ENCODE measurements around the gene SLC22A23. TPM values are rescaled to one million over a fixed set of nuclear protein-coding genes. Genes with fewer than 3 reads are reported as not detected.

Gene SLC22A23
- total and polyA plus RNA-seq, 2 experiments from 2014 or later, result 6.1 to 38.3 TPM

DNA sequence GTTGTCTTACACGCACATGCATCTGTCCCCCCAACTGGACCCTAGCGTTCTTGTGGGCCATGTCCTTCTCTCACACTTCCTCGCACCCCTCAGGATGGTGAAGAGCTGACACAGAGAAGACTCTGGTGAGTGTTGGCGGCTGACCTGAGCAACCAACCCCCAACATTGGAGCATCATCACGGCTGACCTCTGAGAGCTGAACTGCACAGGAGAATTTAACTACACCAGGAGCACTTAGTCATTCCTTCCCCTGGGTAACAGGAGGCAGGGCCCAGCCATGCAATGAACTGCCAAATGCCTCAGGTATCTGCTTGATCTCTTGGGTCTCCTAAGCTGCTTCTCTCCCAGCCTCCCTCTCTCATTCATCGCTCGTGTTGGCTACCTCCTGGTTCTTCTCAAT lies 109.6 kb downstream of the SLC22A23 start:
- Histone ChIP-seq H3K4me1 (ENCODE audit: insufficient read depth) (peaks cover 47% of the 10 kb centered on the region), H3K27me3 (ENCODE audit: insufficient read depth) (no peaks in the 10 kb centered on the region), H4K20me1 (replicated peaks; ENCODE audit: insufficient read depth) (peaks cover 5% of the 10 kb centered on the region; the same call in 1 of the 2 replicates), H3K36me3 (ENCODE audit: insufficient read depth) (no peaks in the 10 kb centered on the region), H3F3A (replicated peaks; ENCODE audit: low read depth) (no peaks in the 10 kb centered on the region), H3K9me2 (ENCODE audit: insufficient read depth) (no peaks in the 10 kb centered on the region), H3K4me3 (no peak overlapping the region), H3K79me2 (replicated peaks; ENCODE audit: insufficient read depth) (peaks cover 57% of the 10 kb centered on the region), H3K4me2 (no peak overlapping the region), H3K27ac (ENCODE audit: low read depth) (no peak overlapping the region), H2AFZ (no peak overlapping the region)
- TF ChIP-seq, protein P1, sequence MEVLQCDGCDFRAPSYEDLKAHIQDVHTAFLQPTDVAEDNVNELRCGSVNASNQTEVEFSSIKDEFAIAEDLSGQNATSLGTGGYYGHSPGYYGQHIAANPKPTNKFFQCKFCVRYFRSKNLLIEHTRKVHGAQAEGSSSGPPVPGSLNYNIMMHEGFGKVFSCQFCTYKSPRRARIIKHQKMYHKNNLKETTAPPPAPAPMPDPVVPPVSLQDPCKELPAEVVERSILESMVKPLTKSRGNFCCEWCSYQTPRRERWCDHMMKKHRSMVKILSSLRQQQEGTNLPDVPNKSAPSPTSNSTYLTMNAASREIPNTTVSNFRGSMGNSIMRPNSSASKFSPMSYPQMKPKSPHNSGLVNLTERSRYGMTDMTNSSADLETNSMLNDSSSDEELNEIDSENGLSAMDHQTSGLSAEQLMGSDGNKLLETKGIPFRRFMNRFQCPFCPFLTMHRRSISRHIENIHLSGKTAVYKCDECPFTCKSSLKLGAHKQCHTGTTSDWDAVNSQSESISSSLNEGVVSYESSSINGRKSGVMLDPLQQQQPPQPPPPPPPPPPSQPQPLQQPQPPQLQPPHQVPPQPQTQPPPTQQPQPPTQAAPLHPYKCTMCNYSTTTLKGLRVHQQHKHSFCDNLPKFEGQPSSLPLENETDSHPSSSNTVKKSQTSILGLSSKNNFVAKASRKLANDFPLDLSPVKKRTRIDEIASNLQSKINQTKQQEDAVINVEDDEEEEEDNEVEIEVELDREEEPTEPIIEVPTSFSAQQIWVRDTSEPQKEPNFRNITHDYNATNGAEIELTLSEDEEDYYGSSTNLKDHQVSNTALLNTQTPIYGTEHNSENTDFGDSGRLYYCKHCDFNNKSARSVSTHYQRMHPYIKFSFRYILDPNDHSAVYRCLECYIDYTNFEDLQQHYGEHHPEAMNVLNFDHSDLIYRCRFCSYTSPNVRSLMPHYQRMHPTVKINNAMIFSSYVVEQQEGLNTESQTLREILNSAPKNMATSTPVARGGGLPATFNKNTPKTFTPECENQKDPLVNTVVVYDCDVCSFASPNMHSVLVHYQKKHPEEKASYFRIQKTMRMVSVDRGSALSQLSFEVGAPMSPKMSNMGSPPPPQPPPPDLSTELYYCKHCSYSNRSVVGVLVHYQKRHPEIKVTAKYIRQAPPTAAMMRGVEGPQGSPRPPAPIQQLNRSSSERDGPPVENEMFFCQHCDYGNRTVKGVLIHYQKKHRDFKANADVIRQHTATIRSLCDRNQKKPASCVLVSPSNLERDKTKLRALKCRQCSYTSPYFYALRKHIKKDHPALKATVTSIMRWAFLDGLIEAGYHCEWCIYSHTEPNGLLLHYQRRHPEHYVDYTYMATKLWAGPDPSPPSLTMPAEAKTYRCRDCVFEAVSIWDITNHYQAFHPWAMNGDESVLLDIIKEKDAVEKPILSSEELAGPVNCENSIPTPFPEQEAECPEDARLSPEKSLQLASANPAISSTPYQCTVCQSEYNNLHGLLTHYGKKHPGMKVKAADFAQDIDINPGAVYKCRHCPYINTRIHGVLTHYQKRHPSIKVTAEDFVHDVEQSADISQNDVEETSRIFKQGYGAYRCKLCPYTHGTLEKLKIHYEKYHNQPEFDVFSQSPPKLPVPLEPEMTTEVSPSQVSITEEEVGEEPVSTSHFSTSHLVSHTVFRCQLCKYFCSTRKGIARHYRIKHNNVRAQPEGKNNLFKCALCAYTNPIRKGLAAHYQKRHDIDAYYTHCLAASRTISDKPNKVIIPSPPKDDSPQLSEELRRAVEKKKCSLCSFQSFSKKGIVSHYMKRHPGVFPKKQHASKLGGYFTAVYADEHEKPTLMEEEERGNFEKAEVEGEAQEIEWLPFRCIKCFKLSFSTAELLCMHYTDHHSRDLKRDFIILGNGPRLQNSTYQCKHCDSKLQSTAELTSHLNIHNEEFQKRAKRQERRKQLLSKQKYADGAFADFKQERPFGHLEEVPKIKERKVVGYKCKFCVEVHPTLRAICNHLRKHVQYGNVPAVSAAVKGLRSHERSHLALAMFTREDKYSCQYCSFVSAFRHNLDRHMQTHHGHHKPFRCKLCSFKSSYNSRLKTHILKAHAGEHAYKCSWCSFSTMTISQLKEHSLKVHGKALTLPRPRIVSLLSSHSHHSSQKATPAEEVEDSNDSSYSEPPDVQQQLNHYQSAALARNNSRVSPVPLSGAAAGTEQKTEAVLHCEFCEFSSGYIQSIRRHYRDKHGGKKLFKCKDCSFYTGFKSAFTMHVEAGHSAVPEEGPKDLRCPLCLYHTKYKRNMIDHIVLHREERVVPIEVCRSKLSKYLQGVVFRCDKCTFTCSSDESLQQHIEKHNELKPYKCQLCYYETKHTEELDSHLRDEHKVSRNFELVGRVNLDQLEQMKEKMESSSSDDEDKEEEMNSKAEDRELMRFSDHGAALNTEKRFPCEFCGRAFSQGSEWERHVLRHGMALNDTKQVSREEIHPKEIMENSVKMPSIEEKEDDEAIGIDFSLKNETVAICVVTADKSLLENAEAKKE (CRISPR knock-in tag; IDR thresholded peaks at IDR 0.05), result no peak
- TF ChIP-seq ZNF114 (CRISPR knock-in tag; IDR thresholded peaks at IDR 0.05) (no peak), POLR2AphosphoS5 (IDR thresholded peaks at IDR 0.05; ENCODE audit: low read depth) (no peak), EZH2 (IDR thresholded peaks at IDR 0.05; ENCODE audit: low read depth, unreplicated experiment) (no peak), ZNF331 (CRISPR knock-in tag; IDR thresholded peaks at IDR 0.05; ENCODE audit: low read depth) (no peak), JUNB (IDR thresholded peaks at IDR 0.05; ENCODE audit: unreplicated experiment) (no peak), STAT1 (IDR thresholded peaks at IDR 0.05; ENCODE audit: unreplicated experiment) (no peak)
- TF ChIP-seq, protein P2, sequence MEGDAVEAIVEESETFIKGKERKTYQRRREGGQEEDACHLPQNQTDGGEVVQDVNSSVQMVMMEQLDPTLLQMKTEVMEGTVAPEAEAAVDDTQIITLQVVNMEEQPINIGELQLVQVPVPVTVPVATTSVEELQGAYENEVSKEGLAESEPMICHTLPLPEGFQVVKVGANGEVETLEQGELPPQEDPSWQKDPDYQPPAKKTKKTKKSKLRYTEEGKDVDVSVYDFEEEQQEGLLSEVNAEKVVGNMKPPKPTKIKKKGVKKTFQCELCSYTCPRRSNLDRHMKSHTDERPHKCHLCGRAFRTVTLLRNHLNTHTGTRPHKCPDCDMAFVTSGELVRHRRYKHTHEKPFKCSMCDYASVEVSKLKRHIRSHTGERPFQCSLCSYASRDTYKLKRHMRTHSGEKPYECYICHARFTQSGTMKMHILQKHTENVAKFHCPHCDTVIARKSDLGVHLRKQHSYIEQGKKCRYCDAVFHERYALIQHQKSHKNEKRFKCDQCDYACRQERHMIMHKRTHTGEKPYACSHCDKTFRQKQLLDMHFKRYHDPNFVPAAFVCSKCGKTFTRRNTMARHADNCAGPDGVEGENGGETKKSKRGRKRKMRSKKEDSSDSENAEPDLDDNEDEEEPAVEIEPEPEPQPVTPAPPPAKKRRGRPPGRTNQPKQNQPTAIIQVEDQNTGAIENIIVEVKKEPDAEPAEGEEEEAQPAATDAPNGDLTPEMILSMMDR (conservative IDR thresholded peaks at IDR 0.05; ENCODE audit: low read depth in 2 of 2), result no peak
- Mint-ChIP-seq H3K4me1 (peaks cover 73% of the 10 kb centered on the region), H3K27me3 (ENCODE audit: insufficient read depth, low read depth, poor library complexity) (peaks cover 8% of the 10 kb centered on the region), H3K36me3 (ENCODE audit: low read depth) (peaks cover 13% of the 10 kb centered on the region), H3K4me3 (no peak overlapping the region), H3K9me3 (no peaks in the 10 kb centered on the region), H3K27ac (no peak overlapping the region)
- no peak for DNase-seq (ENCODE audit: low spot score)
- ATAC-seq, result no peak
